ENCODE data around the gene PDZRN3.
A peak's percentile ranks its signal among the peaks of the same experiment; 100 is the strongest.

The PDZRN3 gene

GRCh38 chr3:73435055-73435454 is 189.7 kb downstream of the PDZRN3 start:
- in situ Hi-C loops (cut with HindIII; ENCODE audit: low pct_unique_long_range_greater_than_20kb, low sequenced_read_pairs) = no loop called here

GRCh38 chr3:73433687-73434086 is 191.1 kb downstream of the PDZRN3 start:
- no peak for TF ChIP-seq JUND (IDR thresholded peaks at IDR 0.05; ENCODE audit: low read depth)
- in situ Hi-C loops (cut with HindIII; ENCODE audit: low pct_unique_long_range_greater_than_20kb, low sequenced_read_pairs) = no loop called here
- no peak for DNase-seq (ENCODE audit: low read depth in 1 of 2, low spot score in 1 of 2)

More at GRCh38 chr3:73435055-73435454, 189.7 kb downstream of the PDZRN3 start:
- no peak for TF ChIP-seq JUND (IDR thresholded peaks at IDR 0.05; ENCODE audit: low read depth)
- no peak for DNase-seq (ENCODE audit: low read depth in 1 of 2, low spot score in 1 of 2)

GRCh38 chr3:73433079-73433478 is 191.7 kb downstream of the PDZRN3 start:
- TF ChIP-seq JUND (IDR thresholded peaks at IDR 0.05; ENCODE audit: low read depth) = no peak
- in situ Hi-C loops (cut with HindIII; ENCODE audit: low pct_unique_long_range_greater_than_20kb, low sequenced_read_pairs) = no loop called here
- DNase-seq (ENCODE audit: low read depth in 1 of 2, low spot score in 1 of 2) = no peak

DNA sequence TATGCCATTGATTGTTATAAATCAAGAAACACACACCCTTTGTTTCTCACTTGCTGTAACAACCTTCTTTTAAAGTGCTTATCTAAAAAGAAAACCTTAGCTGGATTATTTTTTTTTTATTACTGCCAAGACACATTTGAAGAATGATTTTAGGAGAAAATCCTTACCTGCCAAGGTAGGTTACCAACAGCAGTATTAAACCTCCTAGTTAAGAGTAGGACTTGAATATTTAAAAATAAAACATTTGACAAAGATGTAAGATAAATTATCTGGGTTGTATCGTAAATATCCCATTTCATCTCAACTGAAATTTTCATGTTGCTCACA is 192.1 kb downstream of the PDZRN3 start:
- in situ Hi-C loops (cut with HindIII; ENCODE audit: low pct_unique_long_range_greater_than_20kb, low sequenced_read_pairs) = no loop called here
- no peak for TF ChIP-seq JUND (IDR thresholded peaks at IDR 0.05; ENCODE audit: low read depth)
- DNase-seq (ENCODE audit: low read depth in 1 of 2, low spot score in 1 of 2) = no peak

- peak in 1 of 2 experiments; percentile 55 for DNase-seq (ENCODE audit: low read depth in 1 of 2, low spot score in 1 of 2)
- in situ Hi-C loops (cut with HindIII; ENCODE audit: low pct_unique_long_range_greater_than_20kb, low sequenced_read_pairs) = no loop called here
- TF ChIP-seq JUND (IDR thresholded peaks at IDR 0.05; ENCODE audit: low read depth) = no peak
Measured at GRCh38 chr3:73432023-73432705, 192.6 kb downstream of the PDZRN3 start.

DNA sequence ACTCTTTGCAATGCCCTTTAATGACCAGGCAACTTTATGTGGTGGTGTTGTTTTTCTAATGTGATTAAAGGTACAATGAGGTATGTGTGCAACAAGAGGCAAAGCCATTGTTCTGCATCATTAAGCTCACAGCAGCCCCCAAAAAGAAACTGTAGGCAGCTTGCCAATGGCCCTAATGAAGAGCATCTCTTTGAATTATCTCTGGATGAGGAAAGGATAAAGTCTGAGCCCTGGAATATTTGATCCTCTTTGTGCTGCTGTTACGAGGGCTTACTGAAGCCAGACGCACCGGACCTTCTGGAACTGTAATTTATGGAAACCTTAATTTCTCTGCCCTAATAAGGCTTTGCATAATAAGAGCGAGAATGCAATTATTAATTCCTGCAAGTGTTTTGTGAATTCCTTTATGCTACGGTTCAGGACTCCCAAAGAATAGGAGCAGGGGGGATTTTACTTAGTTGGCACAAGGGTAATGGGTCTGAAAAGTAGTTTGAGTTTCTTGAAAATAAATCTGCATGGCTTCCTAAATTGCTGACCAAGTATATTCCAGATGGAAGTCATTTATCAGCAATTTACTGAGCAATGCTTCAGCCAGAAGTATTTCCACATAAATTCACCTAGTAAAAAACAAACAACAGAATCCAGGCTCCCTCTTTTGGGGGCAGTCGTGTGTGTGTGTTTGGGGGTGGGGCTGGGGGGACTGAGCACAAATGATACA is 193.4 kb downstream of the PDZRN3 start:
- no peak for TF ChIP-seq JUND (IDR thresholded peaks at IDR 0.05; ENCODE audit: low read depth)
- in situ Hi-C loops (cut with HindIII; ENCODE audit: low pct_unique_long_range_greater_than_20kb, low sequenced_read_pairs) = no loop called here
- DNase-seq (ENCODE audit: low read depth in 1 of 2, low spot score in 1 of 2) = no peak

DNA sequence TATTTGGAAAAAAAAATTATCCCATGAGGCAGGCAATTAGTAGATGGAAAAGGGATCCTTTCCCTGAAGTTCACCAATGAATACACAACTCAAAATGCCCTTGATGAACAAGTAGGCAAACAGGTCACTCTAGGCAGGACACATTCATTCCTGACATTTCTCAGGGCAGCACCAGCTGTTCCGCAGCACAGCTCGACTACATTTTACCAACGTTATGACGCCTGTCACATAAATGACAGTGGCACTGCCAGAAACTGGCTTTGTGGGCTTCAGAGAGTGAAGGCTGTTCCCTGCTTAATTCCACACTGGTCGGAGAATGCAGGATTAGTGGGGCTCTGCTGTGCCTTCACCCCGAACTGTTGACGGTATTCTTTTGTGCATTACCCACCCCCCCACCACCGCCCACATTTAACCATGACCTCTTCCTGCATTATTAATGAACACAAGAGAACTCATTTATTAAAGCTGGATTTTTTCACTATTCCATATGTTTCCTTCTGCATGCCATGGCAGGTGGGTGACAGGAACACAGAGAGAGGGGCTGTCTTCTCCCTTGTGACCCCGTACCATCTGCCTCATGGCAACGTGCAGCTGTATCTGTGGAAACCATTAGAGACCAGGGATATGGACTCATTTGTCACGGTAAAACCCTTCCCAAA is 197.6 kb downstream of the PDZRN3 start:
- in situ Hi-C loops (cut with HindIII; ENCODE audit: low pct_unique_long_range_greater_than_20kb, low sequenced_read_pairs) = no loop called here
- TF ChIP-seq JUND (IDR thresholded peaks at IDR 0.05; ENCODE audit: low read depth) = no peak
- DNase-seq (ENCODE audit: low read depth in 1 of 2, low spot score in 1 of 2) = no peak

DNA sequence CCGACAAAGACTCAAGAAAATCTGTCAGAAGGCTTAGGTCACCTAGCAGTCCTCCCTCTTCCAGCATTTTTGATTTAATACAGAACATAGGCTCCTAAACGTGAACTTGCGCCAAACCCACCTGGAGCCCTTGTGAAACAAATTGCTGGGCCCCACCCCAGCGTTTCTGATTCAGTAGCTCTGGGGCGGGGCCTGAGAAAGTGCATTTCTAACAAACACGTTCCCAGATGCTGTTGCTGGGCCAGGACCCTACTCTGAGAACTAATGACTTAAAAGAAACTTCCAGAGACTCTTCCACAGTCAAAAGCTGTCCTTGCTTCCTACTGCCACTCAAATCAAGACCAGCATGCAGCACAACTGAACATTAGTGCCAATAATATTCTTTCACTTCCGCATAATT is 198.1 kb downstream of the PDZRN3 start:
- DNase-seq (ENCODE audit: low read depth in 1 of 2, low spot score in 1 of 2) = no peak
- in situ Hi-C loops (cut with HindIII; ENCODE audit: low pct_unique_long_range_greater_than_20kb, low sequenced_read_pairs) = no loop called here
- TF ChIP-seq JUND (IDR thresholded peaks at IDR 0.05; ENCODE audit: low read depth) = no peak

GRCh38 chr3:73423116-73423515 is 201.6 kb downstream of the PDZRN3 start:
- in situ Hi-C loops (cut with HindIII; ENCODE audit: low pct_unique_long_range_greater_than_20kb, low sequenced_read_pairs) = no loop called here
- DNase-seq (ENCODE audit: low read depth in 1 of 2, low spot score in 1 of 2) = no peak
- TF ChIP-seq JUND (IDR thresholded peaks at IDR 0.05; ENCODE audit: low read depth) = no peak

DNA sequence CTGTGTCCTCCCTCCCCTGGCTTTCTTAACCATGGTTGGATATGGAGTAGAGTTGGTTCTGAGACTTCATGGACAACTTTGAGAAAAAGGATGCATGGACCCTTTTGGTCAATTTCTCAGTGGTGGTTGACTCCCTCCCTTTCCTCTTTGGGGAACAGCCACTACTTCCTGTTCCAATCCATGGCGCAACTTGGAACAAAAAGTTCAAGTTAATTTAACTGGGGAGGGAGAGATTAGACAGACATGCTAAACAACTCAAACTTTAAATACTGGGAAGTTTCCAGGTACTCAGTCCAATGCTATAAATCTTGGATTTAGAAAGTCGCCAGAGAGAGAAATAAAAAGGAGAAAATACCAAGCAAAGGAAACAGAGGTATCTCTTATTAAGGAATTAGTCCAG is 202.2 kb downstream of the PDZRN3 start:
- DNase-seq (ENCODE audit: low read depth in 1 of 2, low spot score in 1 of 2) = no peak
- in situ Hi-C loops (cut with HindIII; ENCODE audit: low pct_unique_long_range_greater_than_20kb, low sequenced_read_pairs) = no loop called here
- no peak for TF ChIP-seq JUND (IDR thresholded peaks at IDR 0.05; ENCODE audit: low read depth)

- in situ Hi-C loops (cut with HindIII; ENCODE audit: low pct_unique_long_range_greater_than_20kb, low sequenced_read_pairs) = no loop called here
- no peak for TF ChIP-seq JUND (IDR thresholded peaks at IDR 0.05; ENCODE audit: low read depth)
- DNase-seq (ENCODE audit: low read depth in 1 of 2, low spot score in 1 of 2) = no peak
Measured at GRCh38 chr3:73419942-73420341, 204.8 kb downstream of the PDZRN3 start.

DNA sequence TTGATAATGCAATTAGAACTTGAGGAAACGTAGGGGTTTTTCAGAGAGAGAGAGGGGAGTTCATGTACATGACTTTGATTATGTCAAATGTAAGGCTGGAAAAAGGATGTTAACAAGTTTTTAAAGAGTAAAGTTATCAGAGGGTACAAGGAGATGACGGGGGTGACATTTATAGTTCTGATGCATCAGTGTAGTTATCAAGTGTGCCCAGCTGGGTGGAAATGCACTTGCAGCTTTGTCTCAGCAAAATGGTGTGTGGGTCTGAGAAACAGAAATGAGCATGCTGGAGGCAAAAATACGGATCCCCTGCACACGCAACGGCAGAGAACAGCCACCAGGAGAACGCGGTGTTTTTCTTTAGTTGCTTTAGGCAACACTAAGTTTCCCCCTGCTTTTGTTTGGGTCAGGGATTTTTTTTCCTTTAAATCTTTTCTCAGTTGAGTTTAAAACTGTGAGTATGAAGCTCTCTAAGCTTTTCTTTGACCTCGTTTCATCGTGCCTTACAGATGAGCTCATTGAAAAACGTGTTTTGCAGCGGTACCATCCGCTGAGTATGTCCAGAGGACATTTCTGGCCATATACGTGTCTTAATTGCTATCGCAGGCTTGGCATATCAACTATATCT is 205.4 kb downstream of the PDZRN3 start:
- in situ Hi-C loops (cut with HindIII; ENCODE audit: low pct_unique_long_range_greater_than_20kb, low sequenced_read_pairs) = no loop called here
- DNase-seq (ENCODE audit: low read depth in 1 of 2, low spot score in 1 of 2) = no peak
- TF ChIP-seq JUND (IDR thresholded peaks at IDR 0.05; ENCODE audit: low read depth) = no peak

- DNase-seq (ENCODE audit: low read depth in 1 of 2, low spot score in 1 of 2) = no peak
- in situ Hi-C loops (cut with HindIII; ENCODE audit: low pct_unique_long_range_greater_than_20kb, low sequenced_read_pairs) = no loop called here
- TF ChIP-seq JUND (IDR thresholded peaks at IDR 0.05; ENCODE audit: low read depth) = no peak
Measured at GRCh38 chr3:73418681-73419080, 206.1 kb downstream of the PDZRN3 start.
